Neural cell (in vitro differentiated cells): Measurements from ENCODE around the gene APOBEC3F.

Experiments used
- EP300 ChIP-seq: fragments of 450-650 bp; conservative IDR thresholded peaks from 2 replicates; pipeline ENCODE4 v1.6.1; 2014; ENCODE audit warnings: antibody characterized with exemption, mild to moderate bottlenecking, moderate library complexity; ENCODE audit not compliant: poor library complexity, severe bottlenecking
- EZH2 ChIP-seq: fragments of 200-600, 300-800 bp; shearing (Covaris generic), sonication (generic); IDR thresholded peaks from 2 replicates; pipeline ENCODE4 v1.6.1; 2014; ENCODE audit warnings: antibody characterized with exemption, low read length, borderline replicate concordance, mild to moderate bottlenecking; ENCODE audit not compliant: insufficient read depth, poor library complexity, severe bottlenecking
- POLR2AphosphoS5 ChIP-seq: IDR thresholded peaks from 2 replicates; pipeline ENCODE4 v1.6.1; 2012
- SMC3 ChIP-seq: fragments of 450-650 bp; conservative IDR thresholded peaks from 2 replicates; pipeline ENCODE4 v1.6.1; 2014; ENCODE audit warnings: antibody characterized with exemption, mild to moderate bottlenecking, moderate library complexity; ENCODE audit not compliant: poor library complexity
- TF ChIP-seq, protein P1 (sequence below): fragments of 450-650 bp; IDR thresholded peaks from 2 replicates; pipeline ENCODE4 v1.5.1; 2014; ENCODE audit warnings: antibody characterized with exemption, mild to moderate bottlenecking, moderate library complexity; ENCODE audit not compliant: poor library complexity, severe bottlenecking
- TF ChIP-seq, protein P2 (sequence below): IDR thresholded peaks from 2 replicates; pipeline ENCODE4 v1.6.1; 2012; ENCODE audit warnings: borderline replicate concordance

DNA sequence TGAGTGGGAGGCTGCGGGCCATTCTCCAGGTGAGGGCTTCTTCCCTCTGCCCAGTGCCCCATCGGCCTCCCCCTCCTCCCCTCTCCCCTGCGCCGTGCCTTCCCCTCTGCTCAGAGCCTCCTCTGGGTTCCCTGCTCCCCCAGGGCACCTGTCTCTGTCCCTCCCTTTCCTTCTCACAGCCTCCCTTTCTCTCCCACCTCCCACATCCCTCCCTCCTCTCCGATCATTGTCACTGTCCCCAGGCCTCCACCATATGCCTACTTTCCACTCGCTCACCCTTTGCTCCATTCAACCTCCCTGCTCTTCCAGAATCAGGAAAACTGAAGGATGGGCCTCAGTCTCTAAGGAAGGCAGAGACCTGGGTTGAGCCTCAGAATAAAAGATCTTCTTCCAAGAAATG lies 46.4 kb downstream of the APOBEC3F start:
- TF ChIP-seq, protein P1, sequence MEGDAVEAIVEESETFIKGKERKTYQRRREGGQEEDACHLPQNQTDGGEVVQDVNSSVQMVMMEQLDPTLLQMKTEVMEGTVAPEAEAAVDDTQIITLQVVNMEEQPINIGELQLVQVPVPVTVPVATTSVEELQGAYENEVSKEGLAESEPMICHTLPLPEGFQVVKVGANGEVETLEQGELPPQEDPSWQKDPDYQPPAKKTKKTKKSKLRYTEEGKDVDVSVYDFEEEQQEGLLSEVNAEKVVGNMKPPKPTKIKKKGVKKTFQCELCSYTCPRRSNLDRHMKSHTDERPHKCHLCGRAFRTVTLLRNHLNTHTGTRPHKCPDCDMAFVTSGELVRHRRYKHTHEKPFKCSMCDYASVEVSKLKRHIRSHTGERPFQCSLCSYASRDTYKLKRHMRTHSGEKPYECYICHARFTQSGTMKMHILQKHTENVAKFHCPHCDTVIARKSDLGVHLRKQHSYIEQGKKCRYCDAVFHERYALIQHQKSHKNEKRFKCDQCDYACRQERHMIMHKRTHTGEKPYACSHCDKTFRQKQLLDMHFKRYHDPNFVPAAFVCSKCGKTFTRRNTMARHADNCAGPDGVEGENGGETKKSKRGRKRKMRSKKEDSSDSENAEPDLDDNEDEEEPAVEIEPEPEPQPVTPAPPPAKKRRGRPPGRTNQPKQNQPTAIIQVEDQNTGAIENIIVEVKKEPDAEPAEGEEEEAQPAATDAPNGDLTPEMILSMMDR, result no peak
- TF ChIP-seq EP300 (no peak), POLR2AphosphoS5 (no peak), SMC3 (no peak), EZH2 (no peak)
- TF ChIP-seq, protein P2, sequence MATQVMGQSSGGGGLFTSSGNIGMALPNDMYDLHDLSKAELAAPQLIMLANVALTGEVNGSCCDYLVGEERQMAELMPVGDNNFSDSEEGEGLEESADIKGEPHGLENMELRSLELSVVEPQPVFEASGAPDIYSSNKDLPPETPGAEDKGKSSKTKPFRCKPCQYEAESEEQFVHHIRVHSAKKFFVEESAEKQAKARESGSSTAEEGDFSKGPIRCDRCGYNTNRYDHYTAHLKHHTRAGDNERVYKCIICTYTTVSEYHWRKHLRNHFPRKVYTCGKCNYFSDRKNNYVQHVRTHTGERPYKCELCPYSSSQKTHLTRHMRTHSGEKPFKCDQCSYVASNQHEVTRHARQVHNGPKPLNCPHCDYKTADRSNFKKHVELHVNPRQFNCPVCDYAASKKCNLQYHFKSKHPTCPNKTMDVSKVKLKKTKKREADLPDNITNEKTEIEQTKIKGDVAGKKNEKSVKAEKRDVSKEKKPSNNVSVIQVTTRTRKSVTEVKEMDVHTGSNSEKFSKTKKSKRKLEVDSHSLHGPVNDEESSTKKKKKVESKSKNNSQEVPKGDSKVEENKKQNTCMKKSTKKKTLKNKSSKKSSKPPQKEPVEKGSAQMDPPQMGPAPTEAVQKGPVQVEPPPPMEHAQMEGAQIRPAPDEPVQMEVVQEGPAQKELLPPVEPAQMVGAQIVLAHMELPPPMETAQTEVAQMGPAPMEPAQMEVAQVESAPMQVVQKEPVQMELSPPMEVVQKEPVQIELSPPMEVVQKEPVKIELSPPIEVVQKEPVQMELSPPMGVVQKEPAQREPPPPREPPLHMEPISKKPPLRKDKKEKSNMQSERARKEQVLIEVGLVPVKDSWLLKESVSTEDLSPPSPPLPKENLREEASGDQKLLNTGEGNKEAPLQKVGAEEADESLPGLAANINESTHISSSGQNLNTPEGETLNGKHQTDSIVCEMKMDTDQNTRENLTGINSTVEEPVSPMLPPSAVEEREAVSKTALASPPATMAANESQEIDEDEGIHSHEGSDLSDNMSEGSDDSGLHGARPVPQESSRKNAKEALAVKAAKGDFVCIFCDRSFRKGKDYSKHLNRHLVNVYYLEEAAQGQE, result no peak
